HG02973 (cell line): ENCODE data around the gene RERE.
"Not testable (repeated sequence)": the region's sequence is repeated elsewhere in the genome, so short reads cannot be mapped to it uniquely, and the experiment has no call there.

Experiments
- ATAC-seq: cut with Tn5 transposase; IDR thresholded peaks from one replicate; pipeline ENCODE4 v1.9.1; 2021; ENCODE audit warnings: moderate library complexity; ENCODE audit not compliant: unreplicated experiment

The RERE gene

GRCh38 chr1:8649027-8649426 is 168.4 kb downstream of the RERE start:
- ATAC-seq = peak; percentile 66

- no peak for ATAC-seq
Measured at GRCh38 chr1:8646996-8647395, 170.4 kb downstream of the RERE start.

- no peak for ATAC-seq
Measured at GRCh38 chr1:8646189-8646588, 171.3 kb downstream of the RERE start.

- peak; percentile 87 for ATAC-seq
Measured at GRCh38 chr1:8643542-8644536, 173.6 kb downstream of the RERE start.

GRCh38 chr1:8642114-8642513 is 175.3 kb downstream of the RERE start:
- no peak for ATAC-seq

GRCh38 chr1:8641377-8641997 is 176.0 kb downstream of the RERE start:
- ATAC-seq = no peak

GRCh38 chr1:8640950-8641349 is 176.5 kb downstream of the RERE start:
- ATAC-seq = no peak

GRCh38 chr1:8639148-8639547 is 178.3 kb downstream of the RERE start:
- no peak for ATAC-seq

GRCh38 chr1:8633741-8634501 is 183.5 kb downstream of the RERE start:
- ATAC-seq = no peak

GRCh38 chr1:8632102-8632501 is 185.3 kb downstream of the RERE start:
- ATAC-seq = no peak

- ATAC-seq = no peak
Measured at GRCh38 chr1:8631163-8631562, 186.3 kb downstream of the RERE start.

GRCh38 chr1:8629241-8630091 is 188.0 kb downstream of the RERE start:
- peak; percentile 76 for ATAC-seq

GRCh38 chr1:8628606-8629005 is 188.8 kb downstream of the RERE start:
- ATAC-seq = no peak

- no peak for ATAC-seq
Measured at GRCh38 chr1:8627728-8628127, 189.7 kb downstream of the RERE start.

- no peak for ATAC-seq
Measured at GRCh38 chr1:8625981-8626898, 191.2 kb downstream of the RERE start.

- no peak for ATAC-seq
Measured at GRCh38 chr1:8625491-8625890, 191.9 kb downstream of the RERE start.

- not testable (repeated sequence) for ATAC-seq
Measured at GRCh38 chr1:8623651-8624192, 193.7 kb downstream of the RERE start.

- ATAC-seq = not testable (repeated sequence)
Measured at GRCh38 chr1:8621785-8622348, 195.6 kb downstream of the RERE start.
